HG02588 (cell line): ENCODE results near the gene HDDC2.

Source experiments
- ATAC-seq: cut with Tn5 transposase; IDR thresholded peaks from one replicate; pipeline ENCODE4 v1.9.1; 2021; ENCODE audit warnings: mild to moderate bottlenecking, moderate library complexity; ENCODE audit not compliant: unreplicated experiment

The HDDC2 gene

DNA sequence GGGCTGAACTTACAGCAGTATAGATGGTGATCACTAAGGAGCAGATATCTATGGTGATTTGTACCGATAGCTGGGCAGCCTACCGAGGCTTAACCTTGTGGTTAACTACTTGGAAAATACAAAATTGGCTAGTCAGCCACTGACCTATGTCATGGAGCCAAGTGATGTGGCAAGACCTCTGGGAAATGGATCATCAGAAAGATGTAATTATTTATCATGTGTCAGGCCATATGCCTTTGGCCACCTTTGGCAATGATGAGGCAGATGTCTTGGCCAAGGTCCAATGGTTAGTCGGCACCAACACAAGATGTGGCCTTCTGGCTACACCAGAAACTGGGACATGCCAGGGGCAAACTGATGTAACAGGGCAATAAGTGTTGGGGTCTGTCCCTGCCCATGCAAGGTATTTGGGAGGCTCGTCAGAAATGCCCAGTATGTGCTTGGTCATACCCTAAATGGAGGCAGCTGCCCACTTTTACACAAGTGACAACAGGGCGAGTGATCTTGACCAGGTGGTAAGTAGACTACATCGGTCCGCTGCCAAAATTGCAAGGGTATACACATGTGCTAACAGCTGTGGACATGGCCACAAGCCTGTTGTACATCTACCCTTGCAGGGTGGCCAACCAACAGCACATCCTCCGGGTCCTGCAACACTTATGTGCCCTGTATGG is 30.1 kb downstream of the HDDC2 start:
- no peak for ATAC-seq

DNA sequence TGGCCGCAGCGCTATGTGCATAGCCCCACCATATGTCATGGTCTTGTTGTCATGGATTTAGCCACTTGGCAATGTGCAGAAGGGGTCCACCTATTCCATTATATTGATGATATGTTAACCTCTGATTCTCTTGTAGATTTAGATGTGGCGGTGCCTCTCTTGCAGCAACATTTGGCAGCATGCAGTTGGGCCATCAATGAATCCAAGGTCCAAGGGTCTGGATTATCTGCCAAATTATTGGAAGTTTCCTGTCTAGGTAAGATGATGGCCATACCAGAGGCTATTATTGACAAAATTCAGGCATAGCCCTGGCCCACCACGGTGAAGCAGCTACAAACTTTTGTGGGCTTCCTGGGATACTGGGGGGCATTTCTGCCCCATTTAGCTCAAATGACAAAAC is 31.4 kb downstream of the HDDC2 start:
- ATAC-seq: no peak

DNA sequence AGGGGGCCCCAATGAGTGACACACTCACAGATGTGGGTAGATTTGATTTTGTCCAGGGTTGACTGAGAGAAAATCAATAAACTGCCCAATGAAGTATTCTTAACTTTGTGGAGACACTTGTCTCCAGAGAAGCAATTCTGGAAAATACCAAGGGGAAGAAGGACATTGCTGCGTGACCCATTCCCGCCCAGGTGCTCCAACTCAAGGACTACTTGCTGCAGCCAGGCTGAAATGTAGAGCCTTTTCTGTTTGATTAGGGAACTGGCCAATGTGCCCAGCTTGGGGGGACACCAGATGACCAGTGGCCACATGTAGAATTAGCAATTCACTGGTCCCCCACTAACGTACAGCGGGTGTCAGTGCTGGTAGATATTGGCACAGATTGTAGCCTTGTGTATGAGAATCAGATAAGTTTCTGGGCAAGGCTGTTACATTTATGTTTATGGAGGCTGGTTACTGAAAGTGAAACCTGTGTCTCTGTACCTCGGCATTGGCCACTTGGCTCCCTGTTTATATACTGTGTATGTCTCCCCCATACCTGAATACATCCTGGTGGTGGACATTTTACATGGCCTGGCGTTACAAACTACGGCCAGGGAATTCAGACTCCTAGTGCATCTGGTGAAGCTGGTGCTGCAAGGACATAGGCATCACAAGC is 32.3 kb downstream of the HDDC2 start:
- ATAC-seq: no peak

DNA sequence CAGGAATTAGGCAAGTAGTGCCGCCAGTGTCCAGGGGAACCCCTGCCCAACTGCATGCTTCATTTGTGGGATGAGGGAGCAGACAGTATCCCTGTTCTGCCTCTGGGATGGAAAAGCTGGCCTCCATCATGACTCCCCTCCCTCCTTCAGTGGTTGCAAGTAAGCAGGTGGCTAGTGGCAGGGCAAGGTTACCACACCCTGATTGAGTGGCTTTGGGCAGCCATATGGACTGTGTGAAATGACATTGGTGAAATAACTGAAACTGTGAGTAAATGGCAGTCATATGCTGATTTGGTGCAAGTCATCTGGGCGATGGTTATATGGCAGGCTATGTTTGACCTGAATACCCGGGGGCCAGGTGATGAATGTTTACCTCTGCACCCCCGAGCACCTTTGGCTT is 33.0 kb downstream of the HDDC2 start:
- ATAC-seq: no peak

DNA sequence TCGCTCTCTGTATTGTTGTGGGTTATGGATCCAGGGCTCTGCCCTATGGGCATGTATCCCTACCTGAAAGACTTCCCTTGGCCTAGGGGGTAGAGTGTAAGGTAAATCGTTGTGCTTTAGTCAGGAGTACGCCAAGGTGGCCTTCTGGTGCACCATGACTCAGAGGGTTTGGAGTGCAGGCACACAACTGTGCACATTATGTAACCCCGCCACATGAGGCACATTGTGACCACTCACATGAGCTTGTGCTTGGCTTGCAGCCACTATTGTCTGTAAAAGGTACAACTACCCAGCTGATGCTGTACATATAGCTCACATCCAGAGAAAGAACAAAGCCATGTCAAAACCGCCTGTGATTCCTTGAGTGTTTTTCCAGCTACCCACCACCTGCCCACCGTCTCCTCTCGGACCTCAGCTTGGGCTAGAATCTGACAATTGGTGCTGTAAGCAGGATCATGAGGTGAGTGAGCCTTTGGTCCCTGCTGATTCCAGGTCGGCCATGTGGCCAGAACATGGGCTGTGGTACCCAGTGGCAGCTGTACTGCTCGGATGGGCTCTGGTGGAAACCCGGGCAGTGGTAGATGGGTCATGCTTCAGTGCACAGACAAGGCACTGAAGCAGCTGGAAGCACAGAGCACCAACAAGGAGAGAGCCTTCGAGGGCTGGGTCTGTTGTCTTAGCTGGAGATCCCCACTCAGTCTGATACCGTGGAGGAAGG is 33.8 kb downstream of the HDDC2 start:
- no peak for ATAC-seq

DNA sequence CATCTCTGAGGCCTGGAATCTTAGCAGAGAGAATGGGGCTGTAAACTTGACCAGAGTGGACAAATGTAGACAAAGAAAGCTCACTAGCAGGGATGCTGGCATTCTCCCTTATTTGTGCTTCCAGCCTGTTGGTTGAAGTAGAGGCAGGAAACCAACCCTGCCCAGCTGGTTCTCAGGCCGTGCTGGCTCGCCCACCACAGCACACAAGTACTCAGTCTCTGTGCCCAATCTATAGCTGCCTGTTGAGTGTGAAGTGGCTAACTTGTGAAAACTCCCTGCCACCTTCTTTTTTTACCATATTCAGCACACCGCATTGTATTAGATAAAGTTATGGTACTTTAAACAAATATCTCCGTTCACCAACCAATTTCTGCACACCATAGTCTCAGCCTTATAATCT is 37.3 kb downstream of the HDDC2 start:
- ATAC-seq: no peak

DNA sequence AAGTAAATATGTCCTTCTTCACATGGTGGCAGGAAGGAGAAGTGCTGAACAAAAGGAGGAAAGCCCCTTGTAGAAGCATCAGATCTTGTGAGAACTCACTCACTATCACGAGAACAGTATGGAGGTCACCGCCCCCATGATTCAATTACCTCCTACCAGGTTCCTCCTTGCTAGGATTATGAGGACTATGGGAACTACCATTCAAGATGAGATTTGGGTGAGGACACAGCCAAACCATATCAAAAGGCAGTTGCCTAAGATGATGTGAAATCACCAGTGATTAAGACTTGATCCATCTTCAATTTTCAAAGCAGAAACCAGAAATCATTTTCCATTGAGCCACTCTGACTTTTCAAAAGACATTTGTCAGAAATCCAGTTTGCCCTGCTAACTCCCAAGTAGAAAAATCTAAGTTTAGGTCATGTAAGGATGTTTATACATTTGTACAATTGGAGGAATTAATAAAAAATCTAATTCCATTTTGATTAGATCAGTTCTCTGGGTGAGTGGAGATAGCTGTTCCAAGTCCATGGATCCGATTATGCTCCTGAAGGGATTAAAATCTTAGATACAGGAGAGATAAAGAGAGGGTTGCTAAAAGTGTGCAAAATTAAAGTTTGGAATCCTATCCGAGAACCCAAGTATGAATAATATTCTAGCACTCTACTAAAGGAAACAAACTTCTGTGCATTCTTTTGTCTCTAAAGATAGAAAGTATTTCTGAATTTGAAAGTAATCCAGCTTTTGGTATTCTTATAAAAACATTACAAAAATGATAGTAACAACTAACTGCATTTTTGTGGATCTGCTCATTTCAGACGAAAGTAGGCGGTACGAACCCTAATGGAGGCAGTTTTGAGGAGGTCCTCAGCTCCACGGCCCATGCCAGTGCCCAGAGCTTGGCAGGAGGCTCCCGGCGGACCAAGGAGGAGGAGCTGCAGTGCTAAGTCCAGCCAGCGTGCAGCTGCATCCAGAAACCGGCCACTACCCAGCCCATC is 39.5 kb downstream of the HDDC2 start:
- ATAC-seq: no peak

DNA sequence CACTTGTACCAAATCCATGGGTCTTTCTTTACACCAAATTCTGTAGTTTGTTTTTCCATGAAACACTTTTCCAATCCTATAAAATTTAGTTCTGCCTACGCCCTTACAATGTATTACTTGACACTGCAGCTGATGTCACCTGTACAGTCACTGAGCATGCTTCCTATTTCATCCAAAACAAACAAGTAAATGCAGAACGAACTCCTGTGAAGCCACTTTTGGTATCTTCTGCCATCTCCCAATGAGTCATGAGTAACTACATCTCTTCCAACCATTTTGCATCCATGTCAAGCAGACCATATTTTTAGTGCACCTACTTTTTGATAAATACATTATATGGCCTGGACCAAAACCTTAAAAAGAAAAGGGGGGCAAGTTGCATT is 42.4 kb downstream of the HDDC2 start:
- no peak for ATAC-seq

DNA sequence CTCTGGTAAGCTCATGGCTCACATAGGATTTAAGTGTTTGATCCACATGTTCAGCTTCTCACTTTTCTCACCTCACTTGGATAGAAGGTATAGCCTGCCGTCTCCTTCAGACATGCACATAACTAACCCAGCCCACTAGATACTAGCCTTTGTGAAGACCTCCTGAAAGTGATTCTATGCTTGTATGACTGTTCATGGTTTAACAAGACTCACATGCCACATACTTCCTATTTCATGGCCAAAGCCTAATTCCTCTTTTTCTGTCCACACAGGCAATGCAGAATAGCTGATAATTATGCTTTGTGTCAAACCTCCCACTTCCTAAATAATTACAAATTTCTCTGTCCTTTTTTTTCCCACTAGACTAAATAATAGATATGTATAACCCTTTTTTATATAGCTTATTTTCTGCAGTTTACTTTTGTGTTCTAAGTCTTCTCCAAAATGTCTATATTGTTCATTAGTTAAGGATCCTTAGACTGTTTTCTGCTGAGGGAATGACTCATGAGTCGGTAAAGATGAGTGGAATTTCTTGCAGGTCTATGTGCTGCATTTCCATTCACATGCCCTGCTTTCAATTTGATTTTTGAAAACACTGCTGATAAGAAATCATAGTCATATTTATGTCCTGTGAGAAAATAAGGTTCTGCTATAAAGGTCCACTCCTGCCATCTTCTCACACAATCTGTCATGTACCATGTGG is 43.0 kb downstream of the HDDC2 start:
- no peak for ATAC-seq

DNA sequence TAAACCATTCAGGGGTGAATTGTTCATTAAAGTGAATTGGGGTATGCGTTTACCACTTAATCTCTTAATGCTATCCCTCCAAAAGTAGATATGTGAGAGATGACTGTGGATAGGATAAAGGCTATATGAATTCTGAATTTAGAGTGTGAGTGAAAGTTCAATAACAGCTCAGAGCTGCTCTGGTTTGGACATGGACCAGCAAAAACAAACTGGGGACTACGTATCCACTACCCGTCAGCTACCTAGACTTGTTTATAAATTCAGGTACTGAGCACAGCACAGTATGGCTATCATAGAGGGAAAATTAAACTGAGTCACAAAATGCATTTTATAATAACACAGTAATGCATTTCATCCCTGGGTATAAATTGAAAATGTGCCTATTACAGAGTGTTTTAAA is 44.4 kb downstream of the HDDC2 start:
- ATAC-seq: no peak

DNA sequence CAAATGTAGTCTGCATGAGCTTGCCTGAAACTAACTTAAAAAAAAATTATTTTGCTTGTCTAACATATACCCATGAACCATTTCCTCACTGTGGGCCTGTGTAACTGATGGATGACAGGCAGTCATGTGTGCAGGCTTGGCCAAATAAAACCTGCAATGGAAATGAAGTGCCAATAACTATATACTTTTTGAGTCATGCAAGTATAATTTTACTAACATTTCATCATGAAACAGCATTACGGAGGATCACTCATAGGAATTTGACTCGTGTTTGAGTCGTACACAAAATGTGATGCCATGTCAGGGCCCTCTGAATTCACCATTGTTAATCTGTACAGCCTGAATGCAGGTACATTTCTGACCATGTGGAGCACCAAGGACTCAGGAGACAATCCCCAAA is 46.6 kb downstream of the HDDC2 start:
- no peak for ATAC-seq

DNA sequence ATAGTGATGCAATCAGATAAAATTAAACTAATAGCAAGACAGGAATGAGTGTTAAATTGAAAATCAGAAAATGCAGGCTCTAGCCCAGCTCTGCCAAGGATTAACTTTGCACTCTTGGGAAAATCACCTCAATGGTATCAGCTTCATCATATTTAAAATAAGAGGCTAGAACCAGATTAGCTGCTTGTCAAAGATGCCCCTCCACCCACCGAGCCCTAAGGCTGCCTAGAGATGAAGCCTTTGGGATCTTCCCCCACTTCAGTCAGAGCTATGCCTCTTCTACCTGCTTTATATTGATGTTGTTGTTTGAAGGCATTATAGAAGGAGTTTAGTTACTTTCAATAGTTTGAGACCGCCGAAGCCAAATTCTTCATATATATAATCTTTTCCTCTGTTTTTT is 47.4 kb downstream of the HDDC2 start:
- ATAC-seq: no peak

DNA sequence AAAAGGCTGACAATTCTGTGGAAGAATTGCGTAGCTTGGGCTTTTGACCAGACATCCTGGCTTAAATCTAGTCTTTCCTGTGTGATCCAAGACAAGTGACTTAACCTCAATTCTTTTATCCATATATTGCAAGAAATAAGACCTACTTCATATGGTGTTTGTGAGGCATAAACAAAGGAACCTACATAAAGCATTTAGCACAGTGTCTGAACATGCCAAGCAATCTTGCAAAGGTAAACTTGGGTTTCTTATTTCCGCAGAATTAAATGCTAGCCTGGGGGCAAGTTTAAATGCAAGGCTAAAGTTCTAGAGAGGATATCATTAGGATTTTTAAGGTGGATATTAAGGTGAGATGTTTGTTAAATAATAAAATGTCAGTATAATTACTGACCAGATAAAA is 47.9 kb downstream of the HDDC2 start:
- no peak for ATAC-seq

DNA sequence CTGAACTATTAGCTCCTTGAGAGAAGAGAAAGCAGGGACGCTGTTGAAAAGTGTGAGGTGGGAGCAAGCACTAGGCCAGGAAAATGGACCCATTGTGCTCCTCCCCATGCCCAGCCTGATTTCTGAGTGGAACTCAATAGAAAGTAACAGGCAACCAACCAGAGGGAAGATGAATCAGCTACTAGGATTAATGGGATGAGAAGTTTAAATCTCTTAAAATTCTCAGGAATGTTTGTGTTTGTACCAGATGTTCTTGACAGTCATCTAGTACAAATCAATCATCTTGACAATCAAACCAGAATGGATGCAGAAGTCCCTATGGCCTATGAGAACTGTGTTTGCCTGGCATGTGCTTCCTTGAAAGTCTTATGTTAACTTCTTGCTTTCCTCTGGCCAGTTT is 48.9 kb downstream of the HDDC2 start:
- no peak for ATAC-seq

DNA sequence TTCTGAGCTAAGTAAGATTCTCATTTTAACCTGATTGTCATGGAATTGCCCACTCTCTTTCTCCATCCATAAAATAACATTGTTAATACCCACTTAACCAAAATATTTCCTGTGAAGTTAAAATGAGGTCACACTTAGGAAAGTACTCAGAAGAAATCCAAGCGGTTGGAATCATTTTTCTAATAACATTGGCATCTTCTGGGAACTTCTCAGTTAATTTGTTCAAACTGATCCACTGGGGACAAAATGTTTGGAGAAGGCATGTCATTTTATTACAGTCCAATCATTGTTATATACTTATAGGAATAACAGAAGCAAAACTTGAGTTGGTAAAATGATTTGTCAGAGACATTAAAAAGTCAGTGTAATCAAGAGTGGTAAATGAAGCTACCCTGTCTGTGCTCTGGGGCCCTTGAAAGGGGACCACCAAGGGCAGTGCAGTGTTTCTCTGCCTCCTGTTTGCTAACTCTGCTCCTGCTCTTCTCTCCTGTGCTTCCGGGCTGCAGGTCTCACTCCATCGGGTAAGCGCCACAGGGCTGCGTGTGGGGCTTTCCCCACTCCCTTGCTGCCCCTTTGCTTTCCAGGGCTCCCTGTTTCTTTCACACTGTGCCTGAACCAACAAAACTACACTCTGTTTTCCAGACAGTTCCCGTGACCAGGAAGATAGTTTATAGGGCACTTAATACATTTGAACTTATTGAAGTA is 50.1 kb downstream of the HDDC2 start:
- no peak for ATAC-seq

DNA sequence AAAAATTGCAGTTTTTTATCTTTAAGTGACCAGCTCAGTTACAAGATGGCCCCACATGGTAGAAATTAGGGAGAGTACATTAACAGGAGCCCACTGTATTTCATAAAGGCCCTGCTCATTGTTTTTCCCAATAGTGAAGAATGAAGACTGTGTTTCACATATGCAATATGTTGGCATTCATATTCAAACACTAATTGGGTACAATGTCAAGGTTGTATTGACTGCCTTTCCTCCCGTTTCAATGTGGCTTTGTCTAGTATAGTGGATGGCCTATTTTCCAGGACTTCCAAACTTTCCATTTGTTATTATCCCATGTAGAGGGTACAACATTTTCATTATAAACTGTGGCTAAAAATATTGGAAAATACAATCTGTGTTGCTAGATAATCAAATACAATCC is 51.3 kb downstream of the HDDC2 start:
- ATAC-seq: no peak

DNA sequence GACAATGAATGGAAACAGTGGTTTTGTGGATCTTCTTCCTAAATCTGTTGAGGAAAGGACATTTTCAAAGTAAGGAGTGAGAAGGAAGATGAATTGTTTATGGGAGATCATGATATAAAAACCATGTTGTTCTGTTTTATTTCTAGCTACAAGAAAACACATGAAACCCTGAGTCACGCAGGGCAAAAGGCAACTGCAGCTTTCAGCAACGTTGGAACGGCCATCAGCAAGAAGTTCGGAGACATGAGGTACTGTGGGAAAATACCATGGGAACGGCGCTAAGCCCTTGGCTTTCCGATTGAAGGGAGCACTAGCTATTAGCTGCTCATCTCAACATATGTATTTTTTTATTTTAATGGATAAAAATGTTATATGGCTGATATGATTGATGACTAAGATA is 53.6 kb downstream of the HDDC2 start:
- ATAC-seq: no peak

DNA sequence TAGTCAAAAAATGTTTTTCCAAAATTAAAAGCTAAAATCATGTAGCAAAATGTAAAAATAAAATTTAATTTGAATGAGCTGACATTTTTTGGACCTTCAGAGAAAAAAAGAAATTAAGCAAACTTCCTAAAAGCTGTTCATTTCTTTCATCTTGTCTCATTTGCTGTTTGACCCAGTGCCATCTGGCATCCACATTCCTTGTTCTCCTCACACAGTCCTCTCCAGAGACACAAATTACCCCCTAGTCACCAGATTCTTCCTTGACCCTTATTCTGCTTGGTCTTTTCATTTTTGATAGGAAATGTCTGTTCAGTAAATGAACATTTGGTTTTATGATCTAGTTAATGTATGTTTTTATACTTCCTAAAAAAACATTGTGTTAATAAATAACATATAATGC is 55.2 kb downstream of the HDDC2 start:
- ATAC-seq: no peak

DNA sequence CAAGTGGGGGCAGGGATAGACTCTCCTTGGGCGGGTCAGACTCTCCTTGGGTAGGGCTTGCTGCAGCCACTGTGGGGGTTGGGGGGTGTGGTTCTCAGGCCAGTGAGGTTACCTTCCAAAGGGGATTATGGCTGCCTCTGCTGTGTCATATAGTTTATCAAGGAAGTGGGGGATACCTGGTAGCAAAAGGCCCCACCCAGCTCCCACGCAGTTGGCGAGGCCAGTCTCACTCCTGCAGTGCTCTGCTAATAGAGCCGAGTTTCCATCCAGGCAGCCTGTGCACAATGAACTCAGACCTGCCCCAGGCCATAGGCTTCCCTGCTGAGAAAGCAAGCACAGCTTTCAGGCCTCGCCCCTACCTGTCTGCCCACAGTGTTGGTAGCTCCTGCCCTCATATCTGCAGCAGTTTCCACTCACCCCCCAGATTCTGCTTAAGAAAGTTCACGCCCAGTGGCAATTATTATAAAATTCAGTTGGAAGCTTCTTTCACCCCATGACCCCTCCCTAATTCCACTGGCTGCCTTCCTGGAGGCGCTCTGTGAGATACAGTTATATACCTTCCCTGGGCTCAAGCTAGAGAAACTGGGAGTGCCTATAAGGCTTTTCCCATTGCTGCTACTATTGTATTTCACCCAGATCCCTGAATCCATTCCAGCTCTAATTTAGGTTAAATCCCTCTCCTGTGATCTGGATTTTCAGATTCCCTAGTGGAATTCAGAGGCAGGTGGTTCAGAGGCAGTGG is 56.1 kb downstream of the HDDC2 start:
- ATAC-seq: no peak
